NCI-H2029 (cell line): Measurements from ENCODE around the gene CCSER1.
"Not testable (repeated sequence)": the region's sequence is repeated elsewhere in the genome, so short reads cannot be mapped to it uniquely, and the experiment has no call there.

ENCODE experiments used
- DNase-seq: peaks from one replicate; lab custom pipeline; 2025; lab: John Stamatoyannopoulos, UW

CCSER1 gene

DNA sequence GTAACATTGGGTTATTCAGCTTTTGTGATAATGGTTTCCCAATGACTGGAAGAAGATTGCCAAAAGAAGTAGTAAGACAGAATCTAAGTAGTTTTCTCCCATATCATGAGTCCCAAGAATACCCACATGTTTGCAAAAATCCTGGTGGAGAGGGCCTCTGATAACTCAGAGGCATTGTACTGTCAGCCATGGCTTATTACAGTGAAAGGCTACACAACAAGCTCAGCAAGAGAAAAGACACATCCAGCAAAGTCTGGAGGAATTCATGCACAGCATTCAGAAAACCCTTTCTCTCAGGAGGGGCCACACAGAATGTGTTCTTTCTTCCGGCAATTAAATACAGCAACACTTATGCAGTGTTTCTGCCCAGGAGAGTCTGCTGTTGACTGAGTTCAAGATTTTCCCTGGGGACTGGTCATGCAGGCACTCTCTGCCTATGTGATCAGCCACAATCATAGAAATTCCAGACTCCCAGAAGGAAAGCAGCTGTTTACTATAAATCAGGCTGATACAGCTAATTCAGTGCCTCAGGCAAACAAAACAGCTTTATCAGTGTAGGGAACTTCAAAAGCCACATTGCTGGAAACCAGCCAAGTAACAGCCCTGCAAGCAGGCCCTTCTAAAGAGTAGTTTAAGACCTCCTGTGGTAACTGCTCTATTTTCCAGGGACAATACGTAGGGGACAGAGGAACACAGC is 937.1 kb downstream of the CCSER1 start:
- DNase-seq = peak; percentile 46

DNA sequence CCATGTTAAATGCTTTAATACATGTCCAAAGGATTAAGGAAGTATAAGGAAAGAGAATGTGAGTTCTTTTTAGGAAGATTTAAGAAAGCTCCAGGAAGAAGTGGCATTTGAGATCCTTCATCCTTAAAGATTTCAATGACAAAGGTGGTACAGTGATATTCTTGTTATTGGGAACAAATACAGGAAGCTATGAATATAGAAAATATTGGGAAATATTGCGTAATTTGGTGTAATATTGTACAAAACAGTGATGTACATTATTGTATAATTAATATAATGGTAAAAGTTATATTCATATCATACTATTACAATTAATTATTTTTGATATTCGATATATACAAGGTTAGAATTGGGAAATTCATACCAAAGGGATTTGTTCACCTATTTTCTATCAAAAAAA is 937.9 kb downstream of the CCSER1 start:
- DNase-seq = no peak

DNA sequence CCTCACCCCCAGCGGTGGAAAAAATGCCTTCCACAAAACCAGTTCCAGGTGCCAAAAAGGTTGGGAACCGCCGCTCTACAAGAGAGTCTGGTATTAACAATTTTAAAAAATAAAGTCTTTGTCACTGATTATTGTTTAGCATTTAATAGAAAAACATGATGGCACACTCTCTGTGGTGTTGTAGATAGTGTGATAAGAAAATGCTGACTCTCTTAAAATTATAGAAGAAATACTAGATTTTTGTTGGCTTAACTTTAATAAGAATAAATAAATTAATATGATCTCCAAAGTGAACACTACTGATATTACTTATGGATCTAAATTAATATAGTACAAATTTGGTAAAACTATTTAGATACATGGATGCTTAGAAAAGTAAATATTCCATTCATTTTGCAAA is 943.5 kb downstream of the CCSER1 start:
- DNase-seq = no peak

DNA sequence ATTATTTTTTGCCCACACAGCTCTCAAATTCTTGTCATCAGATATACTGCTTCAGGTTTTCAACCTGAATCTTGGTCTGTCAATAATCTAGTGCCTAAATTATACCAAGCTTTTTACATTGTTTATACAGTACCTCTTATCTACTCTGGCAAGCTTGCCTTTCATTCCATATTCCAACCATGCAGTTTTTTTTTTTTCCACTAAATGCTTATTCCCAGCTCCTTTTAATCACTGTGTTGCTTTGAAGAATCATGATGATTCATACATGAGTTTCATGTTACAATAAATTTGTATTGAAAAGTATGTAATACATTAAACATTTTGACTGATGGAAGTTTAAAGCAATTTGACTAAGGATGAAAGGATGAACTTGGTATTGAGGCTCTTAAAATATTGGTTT is 949.0 kb downstream of the CCSER1 start:
- no peak for DNase-seq

DNA sequence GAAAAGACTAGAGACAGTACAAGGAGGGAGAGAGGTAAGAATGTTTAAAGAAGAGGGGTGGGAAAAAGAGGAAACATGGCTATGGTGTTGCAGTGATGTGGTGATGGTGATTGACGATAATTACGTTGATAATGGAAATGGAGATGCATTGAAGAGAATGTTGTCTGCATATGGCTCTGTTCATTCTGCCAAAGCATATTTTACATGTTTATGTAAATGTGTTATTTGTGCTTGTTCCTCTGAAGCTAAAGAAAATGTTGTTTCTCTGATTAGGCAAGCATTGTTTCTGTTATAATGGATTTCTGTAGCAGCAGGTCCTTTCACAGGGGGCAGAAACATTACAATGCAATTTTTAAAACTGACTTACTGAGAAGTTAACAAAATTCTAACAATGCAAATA is 958.8 kb downstream of the CCSER1 start:
- no peak for DNase-seq

DNA sequence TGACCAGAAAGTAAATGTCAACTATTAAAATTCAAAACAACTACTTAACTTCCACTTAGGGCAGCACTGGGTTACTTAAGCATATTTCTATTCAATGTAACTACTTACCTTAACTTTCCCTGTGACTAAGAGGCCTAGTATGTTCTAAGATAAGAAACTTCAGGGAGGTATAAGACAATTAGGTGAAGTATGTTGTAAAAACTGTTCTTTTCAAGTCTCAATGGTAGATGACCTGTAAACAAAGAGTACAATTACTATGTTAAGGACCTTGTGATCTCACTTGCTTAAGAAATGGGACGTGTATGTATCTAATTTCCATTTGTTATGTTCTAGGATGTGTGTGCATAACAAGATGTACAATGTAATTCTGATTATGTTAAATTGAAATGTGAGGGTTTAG is 960.5 kb downstream of the CCSER1 start:
- DNase-seq = no peak

DNA sequence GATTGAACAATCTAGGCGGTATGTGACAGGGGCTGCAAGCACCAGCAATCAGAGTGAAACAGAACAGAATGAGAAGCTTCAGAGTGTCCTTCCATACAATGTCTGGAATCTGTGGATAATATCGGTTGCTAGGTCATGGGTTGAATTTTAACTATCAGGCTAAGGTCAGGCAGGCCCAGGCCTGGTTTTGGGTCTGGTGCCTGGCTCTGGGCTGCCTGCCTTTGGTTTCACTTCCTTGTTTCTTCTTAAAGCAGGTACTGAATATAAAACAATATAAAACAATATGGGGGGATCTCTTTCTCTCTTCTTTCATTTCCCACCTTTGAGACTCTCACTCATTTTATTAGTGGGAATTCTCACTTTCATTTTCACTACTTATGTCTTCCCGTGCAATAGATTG is 962.0 kb downstream of the CCSER1 start:
- no peak for DNase-seq

DNA sequence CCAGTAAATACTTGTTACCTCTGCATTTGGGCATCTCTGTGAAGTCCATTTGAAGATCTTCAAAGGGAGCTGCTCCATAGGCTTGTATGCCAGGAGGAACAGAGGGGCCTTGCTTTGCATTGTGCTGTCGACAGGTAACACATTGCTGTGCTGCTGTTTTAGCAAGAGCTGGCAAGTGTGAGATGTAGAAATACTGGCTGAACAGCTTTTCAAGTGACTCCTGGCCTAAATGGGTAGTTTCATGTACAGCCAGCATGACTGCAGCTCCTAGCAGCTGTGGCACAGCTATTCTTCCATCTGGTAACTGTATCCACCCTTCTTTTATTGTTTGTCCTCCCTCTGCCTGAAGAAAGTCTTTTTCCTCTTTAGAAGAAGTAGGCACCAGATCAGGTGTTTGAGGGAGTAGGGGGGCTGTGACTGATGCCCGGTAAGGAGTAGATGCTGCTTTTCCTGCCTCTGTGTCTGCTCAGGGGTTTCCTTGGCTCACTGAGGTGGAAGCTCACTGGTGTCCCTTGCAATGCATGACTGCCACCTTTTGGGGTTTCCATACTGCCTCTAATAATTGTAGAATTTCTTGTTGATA is 965.3 kb downstream of the CCSER1 start:
- DNase-seq = no peak

DNA sequence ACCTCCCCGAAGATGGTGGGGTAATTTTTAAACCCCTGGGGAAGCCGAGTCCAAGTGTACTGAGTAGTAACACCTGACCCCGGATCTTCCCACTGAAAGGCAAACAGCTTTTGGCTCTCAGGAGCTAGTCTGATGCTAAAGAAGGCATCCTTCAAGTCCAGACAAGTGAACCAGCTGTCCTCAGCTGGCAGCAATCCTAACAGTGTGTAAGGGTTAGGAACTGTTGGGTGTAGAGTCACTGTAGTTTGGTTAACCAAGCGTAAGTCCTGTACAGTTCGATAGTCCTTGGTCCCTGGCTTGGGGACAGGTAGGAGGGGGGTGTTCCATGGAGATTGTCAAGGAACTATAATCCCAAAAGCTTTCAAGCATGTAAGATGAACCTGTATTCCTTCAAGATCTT is 967.0 kb downstream of the CCSER1 start:
- DNase-seq = not testable (repeated sequence)

DNA sequence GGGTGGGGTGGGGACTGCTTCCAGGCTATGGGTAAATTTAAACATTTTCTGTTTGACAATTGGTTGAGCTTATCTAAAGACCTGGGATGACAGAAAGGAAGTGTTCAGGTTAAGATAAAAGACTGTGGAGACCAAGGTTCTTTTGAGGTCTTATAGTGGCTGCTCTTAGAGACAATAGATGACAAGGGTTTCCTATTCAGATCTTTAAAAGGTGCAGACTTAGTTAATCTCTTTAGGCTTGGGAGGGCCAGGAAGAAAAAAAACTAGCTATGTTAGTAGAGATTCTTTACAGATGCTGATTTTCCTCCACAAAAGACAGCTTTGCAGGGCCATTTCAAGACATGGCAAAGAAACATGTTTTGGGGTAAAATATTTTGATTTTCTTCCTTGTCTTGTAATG is 972.5 kb downstream of the CCSER1 start:
- DNase-seq = no peak

DNA sequence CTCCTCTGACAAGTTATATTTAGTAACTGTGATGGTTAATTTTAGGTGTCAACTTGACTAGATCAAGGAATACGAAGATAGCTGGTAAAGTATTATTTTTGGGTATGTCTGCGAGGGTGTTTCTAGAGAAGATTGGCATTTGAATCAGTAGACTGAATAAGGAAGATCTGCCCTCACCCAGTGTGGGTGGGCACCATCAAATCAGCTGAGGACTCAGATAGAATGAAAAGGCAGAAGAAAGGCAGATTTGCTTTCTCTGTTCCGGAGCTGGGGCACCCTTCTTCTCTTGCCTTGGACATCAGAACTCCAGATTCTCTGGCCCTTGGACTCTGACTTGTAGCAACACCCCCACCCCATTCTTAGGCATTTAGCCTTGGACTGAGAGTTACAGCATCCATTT is 981.6 kb downstream of the CCSER1 start:
- no peak for DNase-seq

DNA sequence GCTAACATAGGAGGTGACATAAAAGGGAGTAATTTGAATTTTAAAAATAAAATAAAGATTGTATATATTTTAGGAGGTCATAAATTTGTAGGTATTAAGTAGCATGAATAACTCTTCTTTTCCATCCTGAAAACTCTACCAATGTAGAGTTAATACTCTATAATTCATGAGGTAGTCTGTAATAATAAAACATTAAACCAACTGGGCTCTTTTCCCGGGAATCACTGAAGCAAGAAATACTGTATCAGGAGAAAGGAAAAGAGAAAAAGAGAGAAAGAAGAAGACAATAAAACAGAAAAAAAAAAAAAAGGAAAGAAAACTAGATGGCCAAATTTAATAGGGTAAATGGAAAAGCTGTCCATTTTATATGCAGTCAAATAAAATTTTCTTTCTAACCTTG is 984.4 kb downstream of the CCSER1 start:
- DNase-seq = no peak

DNA sequence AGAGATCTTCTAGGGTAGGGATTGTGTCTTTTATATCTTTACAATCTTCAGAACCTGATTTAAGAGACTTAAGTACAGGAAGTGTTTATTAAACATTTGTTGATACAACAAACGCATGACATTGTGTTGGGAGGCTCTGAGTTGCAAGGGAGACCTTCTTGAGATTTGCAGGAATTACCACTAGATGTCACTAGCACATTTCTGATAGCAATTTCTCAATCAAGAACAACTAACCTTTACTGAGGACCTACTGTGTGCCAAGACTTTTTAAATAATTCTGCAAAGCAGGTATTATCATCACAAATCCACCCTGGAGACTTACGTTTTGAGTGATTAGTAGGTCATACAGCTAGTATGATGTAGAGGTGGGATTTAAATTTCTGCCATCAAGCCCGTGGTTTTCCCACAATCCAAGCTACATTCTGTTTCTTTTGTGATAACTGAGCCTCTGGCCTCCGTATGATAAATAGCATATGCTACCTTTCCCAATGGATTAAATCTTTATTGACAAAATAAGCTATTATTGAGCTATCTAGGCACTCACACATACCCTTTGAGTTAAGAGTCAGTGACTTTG is 986.0 kb downstream of the CCSER1 start:
- DNase-seq = no peak

DNA sequence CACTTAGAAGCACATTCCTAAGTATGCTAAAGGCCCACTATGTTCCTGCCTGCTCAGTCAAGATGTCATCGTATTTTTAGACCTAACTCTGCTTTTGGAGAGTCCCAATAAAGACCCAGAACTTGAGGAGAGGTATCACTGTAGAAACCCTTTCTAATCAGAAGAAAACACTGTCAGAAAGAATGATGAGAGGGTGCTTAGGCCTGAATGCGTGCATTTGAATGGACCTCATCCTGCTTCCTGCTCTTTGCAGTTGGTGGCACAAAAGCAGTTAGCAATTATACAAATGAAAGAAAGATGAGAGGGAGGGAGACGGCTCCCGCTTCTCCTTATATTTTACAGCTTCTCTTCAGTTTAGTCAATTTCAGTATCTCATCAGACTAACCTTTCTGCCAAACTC is 987.2 kb downstream of the CCSER1 start:
- no peak for DNase-seq

DNA sequence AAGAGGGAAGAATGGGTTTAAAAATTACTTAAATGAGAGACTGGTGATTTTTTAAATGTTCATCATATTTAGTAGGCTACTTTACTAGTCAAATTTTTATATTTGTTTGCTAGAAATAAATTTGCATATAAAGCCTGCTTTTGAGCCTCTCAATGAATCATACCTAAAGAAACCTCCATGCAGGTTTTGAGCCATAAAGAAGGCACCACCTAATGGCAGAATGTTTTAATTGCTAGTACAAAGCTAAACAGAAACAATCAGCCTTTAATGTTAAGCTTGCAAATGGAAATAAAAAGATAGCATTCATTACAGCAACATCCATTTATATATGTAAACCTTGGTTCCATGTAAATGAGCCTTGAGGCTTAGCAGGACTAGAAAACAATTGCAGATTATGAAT is 989.7 kb downstream of the CCSER1 start:
- no peak for DNase-seq

DNA sequence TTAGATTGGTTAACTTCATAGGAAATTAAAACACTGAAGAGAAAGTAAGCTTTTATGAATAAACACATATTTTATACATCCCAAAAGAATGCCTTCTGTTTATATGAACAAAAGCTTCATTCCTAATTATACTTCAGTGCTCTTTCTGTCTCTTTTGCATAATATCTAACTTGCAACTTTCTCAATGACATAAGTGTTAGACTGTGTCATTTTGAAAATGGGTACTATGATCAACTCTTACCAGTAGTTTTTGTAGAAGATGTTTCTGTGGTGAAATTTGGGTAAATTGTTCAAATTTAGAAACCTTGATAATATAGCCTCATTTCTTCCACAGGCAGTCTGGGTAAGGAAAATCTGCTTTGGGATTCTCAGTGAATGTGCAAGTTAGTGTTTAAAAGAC is 991.4 kb downstream of the CCSER1 start:
- DNase-seq = no peak

DNA sequence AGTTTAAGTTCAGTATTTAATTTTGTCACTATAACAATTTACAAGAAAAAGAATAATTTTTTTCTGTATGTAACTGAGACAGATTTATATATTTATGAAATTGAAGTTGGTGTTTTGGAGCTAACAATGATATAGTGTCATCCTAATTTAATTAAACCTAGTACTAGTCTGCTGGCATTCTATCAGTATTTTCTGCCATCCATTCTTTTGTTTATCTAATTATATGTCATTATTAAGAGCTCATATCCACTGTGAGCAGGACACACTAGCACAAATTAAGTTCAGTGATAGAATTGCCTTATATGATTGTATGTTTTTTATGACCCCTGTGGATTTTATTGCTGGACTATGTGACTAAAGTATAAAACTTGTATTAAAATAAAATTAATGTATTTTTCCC is 996.5 kb downstream of the CCSER1 start:
- DNase-seq = no peak

DNA sequence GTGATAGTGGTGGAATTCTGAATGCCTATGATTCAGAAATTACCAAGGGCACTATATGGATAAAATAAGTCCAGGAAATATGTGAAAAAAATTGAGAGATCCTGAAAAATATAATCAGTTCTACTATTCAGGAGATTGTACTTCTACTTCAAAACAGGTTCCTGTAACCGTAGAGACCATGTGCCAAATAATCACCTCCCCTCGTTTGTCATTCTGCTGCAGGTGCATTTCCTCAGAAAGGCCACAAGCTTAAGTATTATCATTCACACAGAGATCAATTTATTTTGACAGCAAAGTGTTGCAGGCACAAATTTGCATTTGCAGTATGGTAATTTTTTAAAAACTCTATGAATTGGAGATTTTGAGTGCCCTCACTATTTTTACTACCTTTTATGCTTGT is 1000.0 kb downstream of the CCSER1 start:
- no peak for DNase-seq

DNA sequence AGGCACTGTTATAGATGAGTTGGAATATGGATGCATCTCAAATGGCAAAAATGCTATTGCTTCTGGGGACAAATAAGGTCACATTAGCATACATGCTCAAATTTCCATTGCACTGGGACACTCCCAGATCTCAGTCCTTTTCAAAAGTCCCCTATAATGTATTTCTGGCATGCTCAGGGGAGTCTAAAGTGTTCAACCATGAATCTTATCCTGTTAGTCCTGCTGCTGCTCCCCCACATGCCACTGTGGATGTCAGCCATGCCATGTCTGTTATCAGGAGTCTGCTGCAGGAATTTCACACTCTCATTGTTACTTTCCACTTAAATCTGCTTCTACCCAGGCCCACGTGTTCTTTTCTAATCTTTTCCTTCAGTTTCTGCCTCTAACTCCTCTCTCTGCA is 1000.6 kb downstream of the CCSER1 start:
- no peak for DNase-seq

DNA sequence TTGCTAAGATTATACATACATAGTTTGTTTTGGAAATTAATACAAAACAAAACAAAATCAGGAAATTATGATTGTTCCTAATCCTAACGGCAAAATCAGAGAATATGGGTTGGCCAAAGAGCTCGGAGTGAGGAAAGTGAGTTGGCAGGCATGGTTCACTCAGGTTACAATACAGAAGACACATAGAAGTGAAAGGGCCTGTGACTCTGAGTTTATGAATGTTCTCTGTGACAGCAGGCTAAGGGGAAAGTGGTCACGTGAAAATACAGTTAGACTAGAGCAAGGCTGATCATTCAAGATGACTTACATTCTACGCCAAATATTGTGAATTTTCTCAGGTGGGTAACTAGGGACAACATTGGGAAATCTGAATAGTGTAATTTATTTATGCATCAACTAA is 1001.3 kb downstream of the CCSER1 start:
- no peak for DNase-seq

DNA sequence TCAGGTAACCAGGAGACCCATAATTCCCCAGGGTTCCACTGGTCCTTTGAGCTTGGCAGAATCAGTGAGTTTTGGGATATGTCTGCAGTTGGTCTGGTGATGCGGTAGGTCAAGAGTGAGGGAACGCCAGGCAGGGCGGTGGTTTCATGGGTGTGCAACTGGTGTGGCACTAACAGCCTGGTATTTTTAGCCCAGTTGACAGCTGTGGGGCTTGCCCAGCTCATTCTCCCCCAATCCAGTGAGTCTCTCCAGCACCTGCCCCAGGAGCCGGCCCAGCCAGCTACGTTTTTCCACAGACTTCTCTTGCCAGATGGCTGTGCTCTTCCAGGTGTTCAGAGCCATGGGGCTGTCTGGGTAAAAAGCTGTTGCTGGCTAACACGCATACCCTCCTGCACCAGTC is 1019.9 kb downstream of the CCSER1 start:
- DNase-seq = no peak

DNA sequence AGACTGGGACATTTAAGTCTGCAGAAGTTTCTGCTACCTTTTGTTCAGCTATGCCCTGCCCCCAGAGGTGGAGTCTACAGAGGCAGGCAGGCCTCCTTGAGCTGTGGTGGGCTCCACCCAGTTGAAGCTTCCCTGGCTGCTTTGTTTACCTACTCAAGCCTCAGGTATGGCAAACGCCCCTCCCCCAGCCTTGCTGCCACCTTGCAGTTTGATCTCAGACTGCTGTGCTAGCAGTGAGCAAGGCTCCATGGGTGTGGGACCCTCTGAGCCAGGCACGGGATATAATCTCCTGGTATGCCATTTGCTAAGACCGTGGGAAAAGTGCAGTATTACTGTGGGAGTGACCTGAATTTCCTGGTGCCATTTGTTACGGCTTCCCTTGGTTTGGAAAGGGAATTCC is 1026.8 kb downstream of the CCSER1 start:
- DNase-seq = not testable (repeated sequence)

DNA sequence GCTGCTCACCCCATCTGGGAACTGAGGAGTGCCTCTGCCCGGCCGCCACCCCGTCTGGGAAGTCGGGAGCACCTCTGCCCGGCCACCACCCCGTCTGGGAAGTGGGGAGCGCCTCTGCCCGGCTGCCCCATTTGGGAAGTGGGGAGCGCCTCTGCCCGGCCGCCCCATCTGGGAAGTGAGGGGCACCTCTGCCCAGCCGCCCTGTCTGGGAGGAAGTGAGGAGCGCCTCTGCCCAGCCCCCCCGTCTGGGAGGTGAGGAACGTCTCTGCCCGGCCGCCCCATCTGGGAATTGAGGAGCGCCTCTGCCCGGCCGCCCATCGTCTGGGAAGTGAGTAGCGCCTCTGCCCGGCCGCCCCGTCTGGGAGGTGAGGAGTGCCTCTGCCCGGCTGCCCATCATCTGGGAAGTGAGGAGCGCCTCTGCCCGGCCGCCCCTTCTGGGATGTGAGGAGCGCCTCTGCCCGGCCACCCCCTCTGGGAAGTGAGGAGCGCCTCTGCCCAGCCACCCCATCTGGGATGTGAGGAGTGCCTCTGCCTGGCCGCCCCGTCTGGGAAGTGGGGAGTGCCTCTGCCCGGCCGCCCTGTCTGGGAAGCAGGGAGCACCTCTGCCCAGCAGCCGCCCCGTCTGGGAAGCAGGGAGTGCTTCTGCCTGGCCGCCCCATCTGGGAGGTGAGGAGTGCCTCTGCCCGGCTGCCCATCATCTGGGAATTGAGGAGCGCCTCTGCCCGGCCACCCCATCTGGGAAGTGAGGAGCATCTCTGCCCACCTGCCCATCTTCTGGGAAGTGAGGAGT is 1040.9 kb downstream of the CCSER1 start:
- not testable (repeated sequence) for DNase-seq
